SK-N-SH treated with all-trans-retinoic acid at 6 μM for 48 hours (cell line): Measurements from ENCODE around the gene TNS3.

Experiments
- ATAC-seq: fragments of 200-7000 bp; cut with Tn5 transposase; 3 replicates; pipeline ENCODE4 v1.9.1; 2020; ENCODE audit warnings: mild to moderate bottlenecking, moderate library complexity
- ARNTL ChIP-seq: fragments of 450-650 bp; formaldehyde crosslinking; IDR thresholded peaks from 2 replicates; pipeline ENCODE4 v1.5.0; 2020; ENCODE audit warnings: low read depth, mild to moderate bottlenecking, moderate library complexity, borderline replicate concordance
- BACH2 ChIP-seq: fragments of 250-450 bp; sonication (Bioruptor Pico); IDR thresholded peaks from 2 replicates; pipeline ENCODE4 v1.9.0; 2021; ENCODE audit warnings: mild to moderate bottlenecking, borderline replicate concordance
- CREB5 ChIP-seq: fragments of 250-450 bp; sonication (Bioruptor Pico); IDR thresholded peaks from 2 replicates; pipeline ENCODE4 v1.5.1; 2020; ENCODE audit warnings: low read depth, mild to moderate bottlenecking, moderate library complexity
- CSDC2 ChIP-seq: fragments of 250-450 bp; sonication (Bioruptor Pico); IDR thresholded peaks from 2 replicates; pipeline ENCODE4 v1.5.0; 2020; ENCODE audit warnings: mild to moderate bottlenecking, moderate library complexity
- CSRNP3 ChIP-seq: fragments of 250-450 bp; sonication (Bioruptor Pico); IDR thresholded peaks from 2 replicates; pipeline ENCODE4 v1.5.1; 2021; ENCODE audit warnings: mild to moderate bottlenecking, moderate library complexity
- GLIS3 ChIP-seq: fragments of 250-450 bp; sonication (Bioruptor Pico); IDR thresholded peaks from 2 replicates; pipeline ENCODE4 v1.5.0; 2020; ENCODE audit warnings: mild to moderate bottlenecking, moderate library complexity
- ISL1 ChIP-seq: fragments of 250-450 bp; sonication (Bioruptor Pico); IDR thresholded peaks from 2 replicates; pipeline ENCODE4 v2.1.2; 2022; ENCODE audit warnings: mild to moderate bottlenecking, moderate library complexity
- OSR1 ChIP-seq: fragments of 250-450 bp; sonication (Bioruptor Pico); IDR thresholded peaks from 2 replicates; pipeline ENCODE4 v1.8.0; 2022; ENCODE audit warnings: moderate library complexity, mild to moderate bottlenecking, inconsistent platforms
- PATZ1 ChIP-seq: fragments of 250-450 bp; sonication (Bioruptor Pico); IDR thresholded peaks from 2 replicates; pipeline ENCODE4 v1.8.0; 2020; ENCODE audit warnings: mild to moderate bottlenecking, moderate library complexity, borderline replicate concordance
- POU6F1 ChIP-seq: fragments of 250-450 bp; sonication (Bioruptor Pico); IDR thresholded peaks from 2 replicates; pipeline ENCODE4 v1.8.0; 2021; ENCODE audit warnings: low read depth, mild to moderate bottlenecking, moderate library complexity, borderline replicate concordance
- PPARA ChIP-seq: fragments of 250-450 bp; sonication (Bioruptor Pico); IDR thresholded peaks from 2 replicates; pipeline ENCODE4 v1.5.0; 2020; ENCODE audit warnings: mild to moderate bottlenecking, borderline replicate concordance
- RARB ChIP-seq: fragments of 250-450 bp; sonication (Bioruptor Pico); IDR thresholded peaks from 2 replicates; pipeline ENCODE4 v1.8.0; 2021; ENCODE audit warnings: mild to moderate bottlenecking, moderate library complexity
- SNAI2 ChIP-seq: fragments of 250-450 bp; sonication (Bioruptor Pico); IDR thresholded peaks from 2 replicates; pipeline ENCODE4 v1.5.0; 2020; ENCODE audit warnings: mild to moderate bottlenecking, moderate library complexity
- TCF4 ChIP-seq: fragments of 250-450 bp; sonication (Bioruptor Pico); IDR thresholded peaks from 2 replicates; pipeline ENCODE4 v1.8.0; 2021; ENCODE audit warnings: mild to moderate bottlenecking, moderate library complexity, borderline replicate concordance
- TOX ChIP-seq: fragments of 250-450 bp; sonication (Bioruptor Pico); IDR thresholded peaks from 2 replicates; pipeline ENCODE4 v1.8.0; 2021; ENCODE audit warnings: mild to moderate bottlenecking, moderate library complexity, borderline replicate concordance
- TSHZ2 ChIP-seq: fragments of 250-450 bp; sonication (Bioruptor Pico); IDR thresholded peaks from 2 replicates; pipeline ENCODE4 v1.5.0; 2020; ENCODE audit warnings: mild to moderate bottlenecking, moderate library complexity
- ZC3H10 ChIP-seq: fragments of 250-450 bp; sonication (Bioruptor Pico); IDR thresholded peaks from 2 replicates; pipeline ENCODE4 v1.5.1; 2021; ENCODE audit warnings: mild to moderate bottlenecking, moderate library complexity
- ZFP3 ChIP-seq: fragments of 250-450 bp; sonication (Bioruptor Pico); IDR thresholded peaks from 2 replicates; pipeline ENCODE4 v1.5.0; 2020; ENCODE audit warnings: mild to moderate bottlenecking, moderate library complexity
- ZFP30 ChIP-seq: fragments of 450-650 bp; formaldehyde crosslinking; IDR thresholded peaks from 2 replicates; pipeline ENCODE4 v1.5.0; 2022; ENCODE audit warnings: mild to moderate bottlenecking, moderate library complexity
- ZNF565 ChIP-seq: fragments of 450-650 bp; formaldehyde crosslinking; conservative IDR thresholded peaks from 2 replicates; pipeline ENCODE4 v1.5.0; 2020; ENCODE audit warnings: low read depth, mild to moderate bottlenecking, moderate library complexity
- ZNF70 ChIP-seq: fragments of 450-650 bp; formaldehyde crosslinking; IDR thresholded peaks from 2 replicates; pipeline ENCODE4 v1.5.0; 2020; ENCODE audit warnings: mild to moderate bottlenecking, moderate library complexity

The TNS3 gene

GRCh38 chr7:47311891-47312290 lies 270.0 kb downstream of the TNS3 start:
- no peak for TF ChIP-seq ZNF70 (CRISPR knock-in tag)
- TF ChIP-seq GLIS3 (CRISPR knock-in tag) = no peak
- no peak for TF ChIP-seq TOX
- TF ChIP-seq TCF4 = no peak
- no peak for TF ChIP-seq TSHZ2 (CRISPR knock-in tag)
- TF ChIP-seq SNAI2 (CRISPR knock-in tag) = no peak
- TF ChIP-seq ZNF565 (CRISPR knock-in tag) = no peak
- no peak for TF ChIP-seq BACH2 (CRISPR knock-in tag)
- no peak for TF ChIP-seq POU6F1
- TF ChIP-seq CSDC2 (CRISPR knock-in tag) = no peak
- no peak for ATAC-seq

- ATAC-seq = no peak
- TF ChIP-seq PATZ1 (CRISPR knock-in tag) = no peak
- TF ChIP-seq, all 23 proteins: peak for 0
Observed at GRCh38 chr7:47310020-47310419, 271.9 kb downstream of the TNS3 start.

- TF ChIP-seq CSRNP3 (CRISPR knock-in tag) (no peak), ISL1 (CRISPR knock-in tag) (no peak), POU6F1 (no peak), ZNF70 (CRISPR knock-in tag) (no peak), GLIS3 (CRISPR knock-in tag) (no peak), PATZ1 (CRISPR knock-in tag) (no peak), CSDC2 (CRISPR knock-in tag) (no peak), ZFP30 (no peak), OSR1 (CRISPR knock-in tag) (no peak), PPARA (CRISPR knock-in tag) (no peak), ZFP3 (no peak), TOX (no peak)
Observed at GRCh38 chr7:47308808-47309207, 273.1 kb downstream of the TNS3 start.

GRCh38 chr7:47307311-47307710 lies 274.6 kb downstream of the TNS3 start:
- ATAC-seq = no peak; the same call in 2 of the 3 replicates
- TF ChIP-seq ARNTL = no peak
- TF ChIP-seq OSR1 (CRISPR knock-in tag) = no peak
- TF ChIP-seq ZC3H10 (CRISPR knock-in tag) = no peak
- no peak for TF ChIP-seq RARB (CRISPR knock-in tag)
- TF ChIP-seq TSHZ2 (CRISPR knock-in tag) = no peak
- TF ChIP-seq BACH2 (CRISPR knock-in tag) = no peak
- TF ChIP-seq CREB5 (CRISPR knock-in tag) = no peak
- TF ChIP-seq ZFP3 = no peak
- no peak for TF ChIP-seq GLIS3 (CRISPR knock-in tag)
- no peak for TF ChIP-seq ISL1 (CRISPR knock-in tag)

More at GRCh38 chr7:47308808-47309207, 273.1 kb downstream of the TNS3 start:
- ATAC-seq = no peak
